IPS-15b (cell line): ENCODE results near the gene OR4A47.
"Not testable (repeated sequence)": the region's sequence is repeated elsewhere in the genome, so short reads cannot be mapped to it uniquely, and the experiment has no call there.

ENCODE experiments used
- H3K27me3 ChIP-seq: one replicate; pipeline ENCODE4 v1.6.1; 2013; ENCODE audit warnings: low read length; ENCODE audit not compliant: control insufficient read depth, insufficient read depth
- H3K36me3 ChIP-seq: one replicate; pipeline ENCODE4 v1.6.1; 2013; ENCODE audit warnings: low read length; ENCODE audit not compliant: control insufficient read depth, insufficient read depth
- H3K4me1 ChIP-seq: one replicate; pipeline ENCODE4 v1.6.1; 2013; ENCODE audit warnings: mild to moderate bottlenecking, low read length; ENCODE audit not compliant: control insufficient read depth, insufficient read depth
- H3K4me3 ChIP-seq: one replicate; pipeline ENCODE4 v1.5.1; 2013; ENCODE audit warnings: low read depth, low read length
- H3K9ac ChIP-seq: one replicate; pipeline ENCODE4 v1.6.1; 2013; ENCODE audit warnings: low read depth, mild to moderate bottlenecking, low read length
- H3K9me3 ChIP-seq: one replicate; pipeline ENCODE4 v1.6.1; 2013; ENCODE audit warnings: mild to moderate bottlenecking, low read length; ENCODE audit not compliant: control insufficient read depth, insufficient read depth

The OR4A47 gene, protein sequence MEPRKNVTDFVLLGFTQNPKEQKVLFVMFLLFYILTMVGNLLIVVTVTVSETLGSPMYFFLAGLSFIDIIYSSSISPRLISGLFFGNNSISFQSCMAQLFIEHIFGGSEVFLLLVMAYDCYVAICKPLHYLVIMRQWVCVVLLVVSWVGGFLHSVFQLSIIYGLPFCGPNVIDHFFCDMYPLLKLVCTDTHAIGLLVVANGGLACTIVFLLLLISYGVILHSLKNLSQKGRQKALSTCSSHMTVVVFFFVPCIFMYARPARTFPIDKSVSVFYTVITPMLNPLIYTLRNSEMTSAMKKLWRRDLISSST

DNA sequence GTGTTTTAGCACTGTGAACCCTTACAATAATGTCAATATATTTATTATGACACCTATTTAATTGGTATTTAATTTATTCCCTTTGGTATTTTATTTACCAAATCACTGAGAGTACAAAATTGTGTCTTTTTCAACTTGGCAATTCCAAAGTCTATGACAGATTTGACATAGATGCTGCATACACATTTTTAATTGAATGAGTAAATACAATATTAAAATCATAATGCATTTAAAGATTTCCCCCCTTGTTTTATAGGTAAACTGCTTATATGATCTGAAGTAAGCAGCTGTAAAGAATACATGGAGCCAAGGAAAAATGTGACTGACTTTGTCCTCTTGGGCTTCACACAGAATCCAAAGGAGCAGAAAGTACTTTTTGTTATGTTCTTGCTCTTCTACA, at the start of gene OR4A47:
OR4A47 (plus strand) TSS at position 301 of the 400 bp plus-strand sequence; CDS start at position 301, 0 bp downstream.
- not testable (repeated sequence) for H3K4me1 ChIP-seq, H3K36me3 ChIP-seq, H3K9ac ChIP-seq, H3K4me3 ChIP-seq, H3K27me3 ChIP-seq, H3K9me3 ChIP-seq

DNA sequence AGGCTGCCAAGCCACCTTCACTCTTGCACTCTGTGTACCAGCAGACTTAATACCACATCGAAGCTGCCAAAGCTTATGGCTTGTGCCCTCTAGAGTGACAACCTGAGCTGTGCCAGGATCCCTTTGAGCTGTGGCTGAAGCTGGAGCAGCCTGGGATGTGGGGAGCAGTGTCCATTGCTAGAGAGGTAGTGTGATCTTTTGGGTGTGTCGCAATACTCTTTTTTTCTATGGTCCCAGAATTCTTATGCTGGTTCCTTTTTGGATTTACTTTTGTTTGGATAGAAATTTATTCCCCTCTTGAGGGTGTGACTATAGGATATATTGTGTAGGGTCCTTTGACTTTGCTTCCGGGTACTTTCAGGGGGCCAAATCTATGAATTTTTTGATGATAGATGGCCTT, 32.7 kb upstream of the OR4A47 start:
- not testable (repeated sequence) for H3K36me3 ChIP-seq, H3K27me3 ChIP-seq, H3K4me1 ChIP-seq, H3K9ac ChIP-seq, H3K9me3 ChIP-seq, H3K4me3 ChIP-seq

DNA sequence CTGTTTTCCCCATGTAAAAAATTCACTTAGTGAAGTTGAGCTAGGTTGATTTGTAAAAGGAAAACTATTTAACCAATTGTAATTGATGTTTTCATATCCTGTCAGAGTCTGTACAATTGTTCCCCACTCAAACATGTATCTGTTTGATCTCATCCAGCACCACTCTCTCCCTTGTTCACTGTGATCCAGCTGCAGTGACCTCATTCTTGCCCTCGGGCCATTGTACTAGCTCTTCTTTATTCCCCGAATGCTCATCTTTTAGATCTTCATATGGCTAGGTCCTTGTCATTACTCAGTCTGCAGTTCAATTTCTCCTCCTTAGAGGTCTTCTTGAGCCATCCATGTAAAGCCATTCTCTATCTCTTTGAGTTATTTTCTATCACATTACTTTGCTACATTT, 14.6 kb upstream of the OR4A47 start:
- not testable (repeated sequence) for H3K9ac ChIP-seq, H3K4me3 ChIP-seq, H3K9me3 ChIP-seq, H3K36me3 ChIP-seq, H3K27me3 ChIP-seq, H3K4me1 ChIP-seq

DNA sequence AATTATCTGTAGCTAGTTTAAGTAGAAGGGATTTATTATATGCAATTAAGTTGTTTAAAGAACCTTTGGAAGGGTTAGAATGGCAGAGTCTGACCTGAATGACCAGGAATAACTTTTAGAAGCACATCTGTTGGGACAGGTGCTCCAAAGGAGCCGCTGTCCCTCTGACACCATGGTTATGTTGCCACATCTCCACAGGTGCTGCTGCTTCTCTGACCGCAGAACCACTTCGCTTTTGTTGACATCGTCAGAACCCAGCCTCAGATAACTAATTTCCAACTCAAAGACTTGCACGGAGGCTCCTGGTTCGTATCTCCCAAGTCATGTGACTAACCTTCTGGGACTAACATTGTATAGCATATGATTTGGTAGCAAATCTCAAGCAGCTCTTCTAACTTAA, 13.9 kb upstream of the OR4A47 start:
- H3K27me3 ChIP-seq, H3K4me3 ChIP-seq, H3K4me1 ChIP-seq, H3K9ac ChIP-seq, H3K9me3 ChIP-seq, H3K36me3 ChIP-seq: not testable (repeated sequence)

DNA sequence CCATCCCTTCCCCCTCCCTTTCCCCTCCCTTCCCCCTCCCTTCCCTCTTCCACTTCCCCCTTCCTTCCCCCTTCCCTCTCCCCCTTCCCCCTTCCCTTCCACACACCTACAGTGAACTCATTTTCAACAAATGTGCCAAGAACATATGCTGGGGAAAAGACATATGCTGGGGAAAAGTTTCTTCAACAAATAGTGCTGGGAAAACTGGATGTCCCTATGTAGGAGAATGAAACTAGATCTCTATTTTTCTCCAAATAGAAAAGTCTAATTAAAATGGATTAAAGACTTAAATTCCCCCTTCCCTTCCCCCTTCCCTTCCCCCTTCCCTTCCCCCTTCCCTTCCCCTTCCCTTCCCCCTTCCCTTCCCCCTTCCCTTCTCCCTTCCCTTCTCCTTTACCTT, 17.6 kb downstream of the OR4A47 start:
- H3K9me3 ChIP-seq, H3K36me3 ChIP-seq, H3K27me3 ChIP-seq, H3K4me1 ChIP-seq, H3K4me3 ChIP-seq, H3K9ac ChIP-seq: not testable (repeated sequence)

DNA sequence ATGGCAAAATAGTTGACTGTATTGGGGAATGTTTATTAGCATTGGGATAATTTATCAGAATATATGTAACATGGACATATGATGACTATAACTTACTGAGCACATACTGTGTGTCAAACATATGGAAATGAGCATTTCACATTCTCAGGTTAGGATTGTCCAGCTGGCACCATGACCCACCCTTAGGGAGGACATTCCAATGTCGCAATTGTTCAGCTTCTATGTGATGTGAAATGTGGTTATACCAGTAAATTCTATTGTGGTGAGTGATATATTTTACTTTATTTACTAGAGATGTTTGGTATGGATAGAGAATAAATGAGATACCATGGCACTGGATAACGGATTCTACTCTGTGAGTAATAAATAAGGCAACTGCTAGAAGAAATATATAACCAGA, 50.4 kb downstream of the OR4A47 start:
- Histone ChIP-seq H3K27me3 (no peaks in the 10 kb centered on the region), H3K9ac (no peak overlapping the region), H3K4me1 (no peaks in the 10 kb centered on the region), H3K4me3 (no peak overlapping the region), H3K36me3 (no peaks in the 10 kb centered on the region), H3K9me3 (peaks cover 5% of the 10 kb centered on the region)
